Measurements from ENCODE around the gene NPIPB6. TPM values are rescaled to one million over a fixed set of nuclear protein-coding genes. Genes with fewer than 3 reads are reported as not detected.

The NPIPB6 gene
- total and polyA plus RNA-seq, 5 experiments from 2014 or later: 0.35 to 6.9 (median 6.1) TPM; not detected in 2

DNA sequence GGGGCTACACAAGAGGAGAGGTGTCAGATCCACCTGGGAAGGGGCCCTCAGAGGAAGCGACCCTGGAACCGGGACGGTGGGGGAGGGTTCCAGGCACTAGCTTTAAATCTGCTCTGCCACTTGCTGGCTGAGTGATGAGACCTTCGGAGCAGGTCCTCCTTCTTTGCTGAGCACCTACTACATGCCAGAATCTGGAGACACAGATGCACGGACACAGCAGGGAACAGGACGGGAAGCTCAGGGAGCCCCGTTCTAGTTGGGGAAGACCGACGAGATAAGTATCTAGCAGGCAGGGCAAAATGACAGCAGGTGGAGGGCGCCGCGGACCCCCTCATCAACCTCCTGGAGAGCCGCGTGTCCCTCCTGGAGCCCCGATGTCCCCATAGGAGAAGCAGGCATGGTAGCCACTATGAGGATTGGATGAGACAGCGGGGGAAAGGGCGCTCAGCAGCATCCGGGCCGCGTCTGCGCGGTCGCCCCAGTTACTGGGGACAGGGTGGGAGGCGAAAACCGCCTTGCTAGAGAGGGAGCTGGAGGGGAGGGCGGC, 43.8 kb downstream of the NPIPB6 start:
- ATAC-seq (no peak), DNase-seq (no peak)
- Mint-ChIP-seq H3K27ac (peak overlapping the region in 5 of 10 donors; percentile 36 to 84 (median 67)), H3K36me3 (peaks cover 0 to 27% (median 9%) of the 10 kb centered on the region in 3 donors), H3K4me3 (no peak overlapping the region), H3K9me3 (no peaks in the 10 kb centered on the region), H3K4me1 (peaks cover 12 to 48% (median 24%) of the 10 kb centered on the region in 4 donors), H3K27me3 (no peaks in the 10 kb centered on the region)
- POLR2A ChIA-PET: interaction anchor here (0.6 to 31.4 kb wide), 2 partner anchors 31 to 1083 kb away, joined by 3 to 888 read pairs; partner anchors contain the start of gene SBK1

DNA sequence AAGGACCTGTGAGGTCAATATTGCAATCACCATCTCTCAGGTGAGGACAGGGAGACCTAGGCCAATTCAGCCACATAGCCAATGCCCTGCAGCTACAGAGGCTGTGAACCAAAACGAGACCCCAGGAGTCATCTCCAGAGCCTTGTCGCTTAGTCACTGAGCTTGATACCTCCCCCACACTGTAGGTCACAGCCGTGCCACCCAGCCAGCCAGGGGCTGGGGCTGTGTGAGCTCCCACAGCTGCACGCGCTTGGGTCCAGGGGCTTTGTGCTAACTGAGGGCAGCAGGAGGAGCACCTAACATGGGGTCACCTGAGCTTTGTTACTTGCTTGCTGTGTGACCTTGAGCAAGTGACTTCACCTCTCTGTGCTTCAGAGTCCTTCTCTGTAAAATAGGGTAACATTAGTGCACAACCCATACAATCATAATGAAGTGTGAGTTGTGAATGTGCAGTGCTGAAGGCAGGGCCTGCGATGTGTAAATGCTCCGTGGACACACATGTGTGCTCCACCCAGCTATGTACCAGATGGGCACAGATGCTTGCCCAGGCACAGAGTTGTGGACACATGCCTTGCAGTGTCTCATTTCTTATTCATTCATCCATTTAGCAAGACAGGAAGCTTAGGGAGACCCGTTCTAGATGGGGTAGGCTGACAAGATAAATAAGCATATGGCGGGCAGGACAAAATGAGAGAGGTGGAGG, 45.1 kb downstream of the NPIPB6 start:
- H3K4me3 Mint-ChIP-seq: peak overlapping the region in 1 of 10 donors; percentile 39
- H3K36me3 Mint-ChIP-seq: peaks cover 0 to 26% (median 9%) of the 10 kb centered on the region in 3 donors
- H3K27me3 Mint-ChIP-seq: no peaks in the 10 kb centered on the region
- peaks cover 16 to 61% (median 35%) of the 10 kb centered on the region in 4 donors for H3K4me1 Mint-ChIP-seq
- H3K27ac Mint-ChIP-seq: peak overlapping the region in 8 of 10 donors; percentile 7 to 87 (median 64)
- POLR2A ChIA-PET: interaction anchor here (0.5 to 31.4 kb wide), 5 partner anchors 8 to 163 kb away, joined by 3 to 888 read pairs (median 4); partner anchors contain the start of gene SBK1
- H3K9me3 Mint-ChIP-seq: no peaks in the 10 kb centered on the region
- ATAC-seq (no peak), DNase-seq (no peak)

DNA sequence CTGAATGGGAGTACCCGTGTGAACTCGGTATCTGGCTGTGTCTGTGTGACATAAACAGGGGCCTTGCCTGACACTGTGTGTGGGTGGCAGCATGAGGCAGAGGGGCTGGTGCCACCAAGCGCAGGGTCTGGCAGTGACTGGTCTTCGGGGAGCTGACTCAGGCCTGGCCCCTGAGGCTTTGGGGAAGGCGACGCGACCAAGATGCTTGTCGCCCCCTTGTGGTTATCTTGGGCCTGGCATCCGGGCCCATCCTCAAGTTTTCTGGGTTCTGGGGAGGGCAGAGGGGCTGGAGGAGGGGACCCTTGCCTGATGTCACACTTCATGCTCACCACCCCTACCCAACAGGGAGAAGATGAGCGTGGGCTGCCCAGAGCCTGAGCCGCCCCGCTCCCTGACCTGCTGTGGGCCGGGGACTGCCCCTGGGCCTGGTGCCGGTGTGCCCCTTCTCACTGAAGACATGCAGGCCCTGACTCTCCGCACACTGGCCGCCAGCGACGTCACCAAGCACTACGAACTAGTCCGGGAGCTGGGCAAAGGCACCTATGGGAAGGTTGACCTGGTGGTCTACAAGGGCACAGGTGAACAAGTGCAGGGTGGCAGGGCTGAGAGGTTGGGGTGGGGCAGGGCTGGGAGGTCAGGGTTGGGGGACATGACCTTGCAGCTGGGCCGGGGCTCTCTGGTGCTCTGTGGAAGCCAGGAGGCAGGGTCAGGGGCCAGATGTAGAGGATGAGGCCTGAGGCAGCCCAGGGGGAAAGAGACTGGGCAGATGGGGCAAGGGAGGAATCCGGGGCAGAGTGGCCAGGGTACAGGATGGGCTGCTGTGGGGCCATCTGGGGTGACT, 46.0 kb downstream of the NPIPB6 start:
- Mint-ChIP-seq H3K4me3 (peak overlapping the region in 7 of 10 donors; percentile 26 to 71 (median 58)), H3K27me3 (no peaks in the 10 kb centered on the region), H3K4me1 (peaks cover 18 to 65% (median 38%) of the 10 kb centered on the region in 4 donors), H3K27ac (peak overlapping the region; percentile 73 to 93 (median 88)), H3K9me3 (no peaks in the 10 kb centered on the region), H3K36me3 (peaks cover 0 to 26% (median 9%) of the 10 kb centered on the region in 3 donors)
- POLR2A ChIA-PET: interaction anchor here (0.6 to 31.4 kb wide), 3 partner anchors 13 to 97 kb away, joined by 3 to 888 read pairs (median 3); partner anchors contain the start of gene SBK1
- DNase-seq: peak; percentile 55 to 87 (median 72)
- peak; percentile 83 to 86 for ATAC-seq

DNA sequence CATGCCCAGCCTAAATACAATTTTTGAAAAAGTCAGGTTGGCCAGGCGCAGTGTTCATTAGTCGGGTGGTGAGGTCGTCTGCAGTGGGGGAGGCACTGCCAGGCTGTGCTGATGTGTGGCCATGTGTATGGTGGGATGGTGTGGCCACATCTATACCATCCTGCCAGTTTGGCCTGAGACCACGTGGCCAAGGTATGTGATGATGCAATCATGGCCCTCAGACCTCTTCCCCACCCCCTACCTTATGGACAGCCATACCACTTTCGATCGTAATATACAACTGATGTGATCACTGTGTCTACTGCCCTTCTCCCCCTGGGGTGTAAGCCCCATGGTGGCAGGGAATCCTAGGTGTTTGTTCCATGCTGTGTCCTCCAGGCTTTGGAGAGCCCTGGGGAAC, 47.3 kb downstream of the NPIPB6 start:
- Mint-ChIP-seq H3K36me3 (peaks cover 0 to 24% (median 9%) of the 10 kb centered on the region in 3 donors), H3K27ac (peak overlapping the region in 8 of 10 donors; percentile 9 to 93 (median 57)), H3K9me3 (no peaks in the 10 kb centered on the region), H3K4me1 (peaks cover 24 to 74% (median 50%) of the 10 kb centered on the region in 4 donors), H3K4me3 (no peak overlapping the region), H3K27me3 (no peaks in the 10 kb centered on the region)
- no peak for ATAC-seq
- POLR2A ChIA-PET: interaction anchor here (31.4 kb wide), 1 partner anchor 27 kb away, joined by 888 read pairs; the partner anchor contains the start of gene SBK1
- DNase-seq: no peak

DNA sequence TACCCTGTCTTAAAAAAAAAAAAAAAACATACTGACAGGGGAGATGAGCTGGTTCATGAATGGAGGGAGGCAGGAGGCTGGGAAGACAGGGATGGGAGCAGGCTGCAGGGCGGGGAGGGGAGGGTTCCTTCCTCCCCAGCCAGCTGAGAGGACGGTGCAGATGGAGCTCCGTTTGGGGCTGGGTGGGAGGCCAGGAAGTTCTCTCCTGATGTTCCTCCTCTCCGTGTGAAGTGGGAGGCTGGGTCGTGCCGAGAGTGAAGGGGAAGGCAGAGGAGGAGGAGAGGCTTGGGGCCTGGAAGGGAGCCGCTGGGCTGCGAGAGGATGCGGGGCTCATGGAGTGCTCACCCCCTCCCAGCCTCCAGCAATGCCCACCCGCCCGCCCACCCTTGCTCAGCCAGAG, 49.7 kb downstream of the NPIPB6 start:
- POLR2A ChIA-PET: interaction anchor here (0.5 to 31.4 kb wide), 4 partner anchors 25 to 501 kb away, joined by 3 to 888 read pairs (median 3); partner anchors contain the start of gene SBK1
- no peak for DNase-seq
- H3K9me3 Mint-ChIP-seq: no peaks in the 10 kb centered on the region
- H3K27me3 Mint-ChIP-seq: no peaks in the 10 kb centered on the region
- H3K27ac Mint-ChIP-seq: peak overlapping the region; percentile 60 to 99 (median 94)
- no peak for ATAC-seq
- peak overlapping the region in 4 of 10 donors; percentile 14 to 54 (median 33) for H3K4me3 Mint-ChIP-seq
- peaks cover 0 to 17% (median 10%) of the 10 kb centered on the region in 3 donors for H3K36me3 Mint-ChIP-seq
- peaks cover 40 to 94% (median 71%) of the 10 kb centered on the region in 4 donors for H3K4me1 Mint-ChIP-seq

DNA sequence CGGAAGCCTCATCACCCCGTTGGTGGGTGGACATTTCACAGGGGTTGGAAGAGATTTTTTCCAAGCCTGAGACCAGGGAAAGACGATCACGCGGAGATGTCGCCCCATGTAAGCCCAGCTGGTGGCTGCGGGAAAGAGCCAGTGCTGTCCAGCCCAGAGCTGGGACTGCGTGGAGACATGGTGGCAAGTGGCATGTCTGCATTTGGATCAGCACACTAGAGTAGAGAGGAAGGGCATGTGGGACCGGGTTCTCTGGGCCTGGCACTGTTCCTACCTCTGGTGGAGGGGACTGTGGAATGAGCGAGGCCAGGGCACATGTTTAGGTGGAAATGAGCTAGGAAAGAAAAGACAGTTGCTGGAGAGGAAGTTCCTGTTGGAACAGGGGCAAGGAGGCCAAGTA, 51.0 kb downstream of the NPIPB6 start:
- Mint-ChIP-seq H3K4me1 (peaks cover 38 to 90% (median 75%) of the 10 kb centered on the region in 4 donors), H3K27me3 (no peaks in the 10 kb centered on the region), H3K9me3 (no peaks in the 10 kb centered on the region), H3K4me3 (peak overlapping the region in 9 of 10 donors; percentile 26 to 81 (median 66)), H3K27ac (peak overlapping the region; percentile 95 to 99 (median 97)), H3K36me3 (peaks cover 0 to 13% (median 7%) of the 10 kb centered on the region in 3 donors)
- ATAC-seq (no peak), DNase-seq (peak in 1 of 10 donors; percentile 28)
- POLR2A ChIA-PET: interaction anchor here (31.4 kb wide), 1 partner anchor 23 kb away, joined by 888 read pairs; the partner anchor contains the start of gene SBK1

DNA sequence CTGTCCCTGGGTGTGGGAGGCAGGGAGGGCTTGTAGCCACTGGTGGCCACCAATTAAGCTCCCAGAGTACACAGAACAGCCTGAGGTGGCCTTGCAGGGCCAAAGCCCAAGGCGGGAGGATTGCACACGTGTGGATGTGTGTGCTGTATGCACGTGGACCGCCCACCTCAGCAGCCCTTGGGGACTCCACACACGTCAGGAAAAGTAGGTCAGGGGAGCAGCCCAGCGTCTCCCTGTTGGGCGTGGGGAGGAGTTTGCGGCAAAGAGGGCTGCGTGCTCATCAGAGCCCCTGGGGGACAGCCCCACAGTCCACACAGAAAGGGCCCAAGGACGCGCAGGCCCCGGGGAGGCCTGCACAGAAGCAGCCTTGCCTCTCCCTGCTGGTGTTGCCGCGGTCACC, 51.4 kb downstream of the NPIPB6 start:
- POLR2A ChIA-PET: interaction anchor here (1.4 to 31.4 kb wide), 2 partner anchors 10 to 23 kb away, joined by 4 to 888 read pairs; partner anchors contain the start of gene SBK1
- H3K27me3 Mint-ChIP-seq: no peaks in the 10 kb centered on the region
- ATAC-seq (peak; percentile 6 to 16), DNase-seq (peak in 5 of 10 donors; percentile 29 to 46 (median 38))
- H3K36me3 Mint-ChIP-seq: peaks cover 0 to 11% (median 7%) of the 10 kb centered on the region in 3 donors
- peaks cover 37 to 89% (median 73%) of the 10 kb centered on the region in 4 donors for H3K4me1 Mint-ChIP-seq
- H3K4me3 Mint-ChIP-seq: peak overlapping the region in 8 of 10 donors; percentile 26 to 81 (median 67)
- no peaks in the 10 kb centered on the region for H3K9me3 Mint-ChIP-seq
- H3K27ac Mint-ChIP-seq: peak overlapping the region; percentile 95 to 99 (median 97)

DNA sequence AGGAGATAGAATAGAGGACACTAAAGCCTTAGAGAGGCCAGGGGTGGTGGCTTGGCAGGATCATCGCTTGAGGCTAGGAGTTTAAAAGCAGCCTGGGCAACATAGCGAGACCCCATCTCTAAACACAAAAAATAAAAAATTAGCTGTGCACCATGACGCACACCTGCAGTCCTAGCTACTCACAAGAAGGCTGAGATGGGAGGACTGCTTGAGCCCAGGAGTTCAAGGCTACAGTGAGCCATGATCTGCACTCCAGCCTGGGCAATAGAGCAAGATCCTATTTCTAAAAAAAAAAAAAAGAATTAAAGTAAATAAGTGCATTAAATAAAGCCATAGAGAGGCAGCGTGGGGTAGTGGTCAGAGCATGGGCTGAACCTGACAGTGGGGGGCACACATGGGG, 51.9 kb downstream of the NPIPB6 start:
- peaks cover 36 to 88% (median 71%) of the 10 kb centered on the region in 4 donors for H3K4me1 Mint-ChIP-seq
- H3K36me3 Mint-ChIP-seq: peaks cover 0 to 10% (median 7%) of the 10 kb centered on the region in 3 donors
- ATAC-seq (no peak), DNase-seq (no peak)
- no peaks in the 10 kb centered on the region for H3K9me3 Mint-ChIP-seq
- peak overlapping the region; percentile 95 to 99 (median 98) for H3K27ac Mint-ChIP-seq
- H3K4me3 Mint-ChIP-seq: peak overlapping the region; percentile 24 to 82 (median 75)
- POLR2A ChIA-PET: interaction anchor here (1.4 to 31.4 kb wide), 3 partner anchors 10 to 169 kb away, joined by 4 to 888 read pairs (median 4); partner anchors contain the start of gene SBK1
- H3K27me3 Mint-ChIP-seq: no peaks in the 10 kb centered on the region

DNA sequence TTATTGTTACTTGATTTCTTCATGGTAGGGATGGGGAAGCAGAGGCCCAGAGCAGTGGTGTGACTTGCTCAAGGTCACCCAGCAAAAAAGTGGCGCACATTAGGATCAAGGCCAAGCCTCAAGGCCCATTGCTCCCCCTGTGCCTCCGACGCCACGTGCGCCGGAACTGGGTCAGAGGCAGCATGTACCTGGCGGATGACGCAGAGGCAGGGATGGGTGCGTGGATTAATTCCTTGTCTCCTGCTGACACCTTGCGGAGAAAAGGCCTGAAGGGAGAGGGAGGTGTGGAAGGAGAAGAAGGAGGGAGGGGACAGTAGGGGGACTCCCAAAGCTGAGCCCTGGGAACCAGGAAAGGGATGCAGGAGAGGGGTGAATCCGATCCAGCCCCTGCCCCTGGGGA, 52.5 kb downstream of the NPIPB6 start:
- Mint-ChIP-seq H3K9me3 (no peaks in the 10 kb centered on the region), H3K4me1 (peaks cover 42 to 88% (median 76%) of the 10 kb centered on the region in 4 donors), H3K27ac (peak overlapping the region; percentile 95 to 99 (median 98)), H3K27me3 (no peaks in the 10 kb centered on the region), H3K36me3 (peaks cover 0 to 10% (median 7%) of the 10 kb centered on the region in 3 donors), H3K4me3 (peak overlapping the region; percentile 20 to 82 (median 76))
- POLR2A ChIA-PET: interaction anchor here (0.6 to 31.4 kb wide), 5 partner anchors 8 to 170 kb away, joined by 3 to 888 read pairs (median 4); partner anchors contain the start of gene SBK1
- no peak for ATAC-seq
- DNase-seq: no peak

DNA sequence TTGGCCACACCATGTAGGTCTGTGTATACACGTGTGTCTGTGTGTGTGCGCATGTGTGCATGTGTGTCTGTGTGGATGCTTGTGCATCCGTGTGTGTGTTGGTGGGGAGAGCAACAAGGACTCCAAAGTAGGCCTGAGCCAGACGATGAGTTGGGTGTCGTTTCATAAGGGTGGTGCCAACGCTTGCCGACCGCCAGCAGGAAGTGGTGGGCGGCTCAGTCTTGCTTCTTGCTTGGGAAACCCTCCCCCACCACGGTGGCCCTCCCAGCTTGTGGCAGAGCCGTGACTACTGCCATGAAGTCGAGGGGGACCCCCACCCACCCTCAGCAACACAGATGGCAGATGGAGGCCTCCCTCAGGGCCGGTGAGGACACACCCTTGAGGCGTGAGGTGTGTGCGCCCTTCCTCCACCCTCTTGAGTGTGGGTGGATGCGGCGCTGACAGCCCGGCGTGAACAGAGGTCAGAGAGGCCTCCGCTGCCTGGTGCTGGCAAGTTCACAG, 53.4 kb downstream of the NPIPB6 start:
- H3K27me3 Mint-ChIP-seq: no peaks in the 10 kb centered on the region
- peak; percentile 90 to 91 for ATAC-seq
- peak; percentile 72 to 96 (median 90) for DNase-seq
- no peaks in the 10 kb centered on the region for H3K9me3 Mint-ChIP-seq
- peaks cover 0 to 14% (median 5%) of the 10 kb centered on the region in 3 donors for H3K36me3 Mint-ChIP-seq
- POLR2A ChIA-PET: interaction anchor here (1.0 to 31.4 kb wide), 6 partner anchors 9 to 184 kb away, joined by 3 to 888 read pairs (median 4); partner anchors contain the start of genes APOBR and SBK1
- H3K27ac Mint-ChIP-seq: peak overlapping the region; percentile 95 to 99 (median 98)
- peaks cover 43 to 87% (median 77%) of the 10 kb centered on the region in 4 donors for H3K4me1 Mint-ChIP-seq
- H3K4me3 Mint-ChIP-seq: peak overlapping the region; percentile 20 to 82 (median 76)
